A673 (cell line): ENCODE data around the gene CCDC83. TPM values are rescaled to one million over a fixed set of nuclear protein-coding genes. Genes with fewer than 3 reads are reported as not detected.
"Not testable (repeated sequence)": the region's sequence is repeated elsewhere in the genome, so short reads cannot be mapped to it uniquely, and the experiment has no call there.

Experiments
- BruUV-seq: library from RNA; stranded (reverse); fragments of 400-500 nt; replicated peaks from 2 replicates; lab custom pipeline; 2021; lab: Mats Ljungman, UMichigan
- CTCF ChIA-PET: fragments of 300-600 bp; sonication (Branson Sonifier 250); formaldehyde crosslinking; loops from one replicate; lab custom pipeline; 2022; ENCODE audit warnings: antibody characterized with exemption; lab: Charles Lee
- POLR2A ChIA-PET: fragments of 300-600 bp; sonication (Branson Sonifier 250); formaldehyde crosslinking; loops from one replicate; lab custom pipeline; 2022; ENCODE audit warnings: antibody characterized with exemption; ENCODE audit not compliant: low non-redundant PET; lab: Charles Lee
- DNase-seq: peaks from one replicate; pipeline ENCODE4 v3.0.0-alpha.2; 2015; ENCODE audit warnings: low spot score
- H3K27ac ChIP-seq: fragments of 200-600 bp; sonication (generic); 2 replicates; pipeline ENCODE4 v1.5.1; 2016; ENCODE audit warnings: mixed run types, low read depth, mild to moderate bottlenecking, mixed read lengths, antibody characterized with exemption, low read length; ENCODE audit not compliant: poor library complexity, severe bottlenecking
- H3K27me3 ChIP-seq: fragments of 200-600 bp; sonication (generic); replicated peaks from 2 replicates; pipeline ENCODE4 v1.6.1; 2017; ENCODE audit warnings: mixed run types, low read depth, mild to moderate bottlenecking, mixed read lengths, antibody characterized with exemption, low read length; ENCODE audit not compliant: insufficient read depth, poor library complexity
- H3K36me3 ChIP-seq: fragments of 200-600 bp; sonication (generic); 2 replicates; pipeline ENCODE4 v1.6.1; 2016; ENCODE audit warnings: mixed run types, mild to moderate bottlenecking, mixed read lengths, antibody characterized with exemption, low read length; ENCODE audit not compliant: insufficient read depth, poor library complexity, severe bottlenecking
- H3K4me1 ChIP-seq: fragments of 200-600 bp; sonication (generic); 2 replicates; pipeline ENCODE4 v1.6.1; 2017; ENCODE audit warnings: mixed run types, mild to moderate bottlenecking, mixed read lengths, antibody characterized with exemption, low read length; ENCODE audit not compliant: insufficient read depth, poor library complexity, severe bottlenecking
- H3K4me3 ChIP-seq: fragments of 200-600 bp; sonication (generic); 2 replicates; pipeline ENCODE4 v1.5.1; 2016; ENCODE audit warnings: low read depth, mixed run types, mild to moderate bottlenecking, mixed read lengths, low read length; ENCODE audit not compliant: poor library complexity, severe bottlenecking
- H3K9me3 ChIP-seq: fragments of 200-600 bp; sonication (generic); 2 replicates; pipeline ENCODE4 v1.6.1; 2016; ENCODE audit warnings: mixed run types, low read depth, mild to moderate bottlenecking, mixed read lengths, antibody characterized with exemption, low read length; ENCODE audit not compliant: poor library complexity, severe bottlenecking
- EZH2 ChIP-seq: fragments of 200-600 bp; sonication (generic); IDR thresholded peaks from 2 replicates; pipeline ENCODE4 v1.6.1; 2017; ENCODE audit warnings: borderline replicate concordance, low read depth, mild to moderate bottlenecking, mixed read lengths, antibody characterized with exemption, low read length; ENCODE audit not compliant: poor library complexity, severe bottlenecking
- intact Hi-C: fragments of 100-400 bp; cut with micrococcal nuclease; formaldehyde crosslinking; loops from one replicate; pipeline ENCODE4 v1.10.0; 2022; ENCODE audit not compliant: unreplicated experiment
- total RNA-seq: library from RNA; stranded (reverse); gene quantifications from 2 replicates; pipeline ENCODE4 v1.2.3, GENCODE V29; 2021
- TF ChIP-seq, protein P1 (sequence below): fragments of 300-800, 200-600 bp; sonication (generic); conservative IDR thresholded peaks from 2 replicates; pipeline ENCODE4 v1.5.1; 2017; ENCODE audit warnings: low read depth, mild to moderate bottlenecking, antibody characterized with exemption, low read length, moderate library complexity, mixed read lengths

CCDC83 gene
- total RNA-seq, 1 experiment from 2014 or later: not detected

DNA sequence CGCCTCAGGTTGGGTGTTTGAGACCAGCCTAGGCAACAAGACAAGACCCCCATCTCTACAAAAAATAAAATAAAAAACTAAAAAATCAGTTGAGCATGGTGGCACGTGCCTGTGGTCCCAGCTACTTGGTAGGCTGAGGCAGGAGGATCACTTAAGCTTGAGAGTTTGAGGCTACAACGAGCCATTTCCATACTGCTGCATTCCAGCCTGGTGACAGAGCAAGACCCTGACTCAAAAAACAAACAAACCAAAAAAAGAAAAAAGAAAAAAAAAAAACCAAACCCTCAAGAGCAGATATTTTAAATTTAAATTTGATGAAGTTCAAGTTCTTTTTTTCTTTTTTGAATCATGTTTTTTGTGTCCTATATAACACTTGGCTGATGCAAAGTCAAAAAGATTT, 7.2 kb upstream of the CCDC83 start:
- no TSS peak for BruUV-seq
- POLR2A ChIA-PET: no interaction called here
- no peaks in the 10 kb centered on the region for H3K4me1 ChIP-seq
- peaks cover 4% of the 10 kb centered on the region for H3K9me3 ChIP-seq
- CTCF ChIA-PET: no interaction called here
- H3K4me3 ChIP-seq: no peak overlapping the region
- intact Hi-C loops: no loop called here
- no peak overlapping the region for H3K27ac ChIP-seq
- no peak for DNase-seq
- no peak for TF ChIP-seq EZH2
- TF ChIP-seq, protein P1, sequence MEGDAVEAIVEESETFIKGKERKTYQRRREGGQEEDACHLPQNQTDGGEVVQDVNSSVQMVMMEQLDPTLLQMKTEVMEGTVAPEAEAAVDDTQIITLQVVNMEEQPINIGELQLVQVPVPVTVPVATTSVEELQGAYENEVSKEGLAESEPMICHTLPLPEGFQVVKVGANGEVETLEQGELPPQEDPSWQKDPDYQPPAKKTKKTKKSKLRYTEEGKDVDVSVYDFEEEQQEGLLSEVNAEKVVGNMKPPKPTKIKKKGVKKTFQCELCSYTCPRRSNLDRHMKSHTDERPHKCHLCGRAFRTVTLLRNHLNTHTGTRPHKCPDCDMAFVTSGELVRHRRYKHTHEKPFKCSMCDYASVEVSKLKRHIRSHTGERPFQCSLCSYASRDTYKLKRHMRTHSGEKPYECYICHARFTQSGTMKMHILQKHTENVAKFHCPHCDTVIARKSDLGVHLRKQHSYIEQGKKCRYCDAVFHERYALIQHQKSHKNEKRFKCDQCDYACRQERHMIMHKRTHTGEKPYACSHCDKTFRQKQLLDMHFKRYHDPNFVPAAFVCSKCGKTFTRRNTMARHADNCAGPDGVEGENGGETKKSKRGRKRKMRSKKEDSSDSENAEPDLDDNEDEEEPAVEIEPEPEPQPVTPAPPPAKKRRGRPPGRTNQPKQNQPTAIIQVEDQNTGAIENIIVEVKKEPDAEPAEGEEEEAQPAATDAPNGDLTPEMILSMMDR: no peak
- no peaks in the 10 kb centered on the region for H3K36me3 ChIP-seq
- H3K27me3 ChIP-seq: no peaks in the 10 kb centered on the region

DNA sequence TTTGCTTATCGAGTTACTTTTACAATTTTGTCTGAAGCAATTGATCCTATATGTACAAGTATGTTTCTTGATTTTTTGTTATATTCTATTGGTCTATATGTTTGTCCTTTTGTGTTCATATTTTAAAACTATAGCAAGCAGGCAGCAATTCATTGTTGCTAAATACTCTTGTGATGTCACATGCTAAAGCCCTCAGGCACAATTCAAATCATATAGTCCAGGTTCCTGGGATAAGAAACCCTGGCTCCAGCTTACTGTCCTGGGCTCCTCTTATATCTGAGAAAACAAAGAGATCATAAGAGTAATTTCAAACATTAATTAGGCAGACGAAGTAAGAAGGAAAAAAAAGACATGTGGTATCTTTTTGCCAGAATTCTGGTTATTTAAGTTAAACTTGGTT, 6.6 kb upstream of the CCDC83 start:
- DNase-seq: no peak
- no peak for TF ChIP-seq EZH2
- TF ChIP-seq, protein P1: no peak
- Histone ChIP-seq H3K4me1 (no peaks in the 10 kb centered on the region), H3K36me3 (no peaks in the 10 kb centered on the region), H3K27me3 (no peaks in the 10 kb centered on the region), H3K27ac (no peak overlapping the region), H3K4me3 (no peak overlapping the region), H3K9me3 (peaks cover 4% of the 10 kb centered on the region)
- no TSS peak for BruUV-seq
- ChIA-PET CTCF (no interaction called here), POLR2A (no interaction called here)
- intact Hi-C loops: no loop called here

DNA sequence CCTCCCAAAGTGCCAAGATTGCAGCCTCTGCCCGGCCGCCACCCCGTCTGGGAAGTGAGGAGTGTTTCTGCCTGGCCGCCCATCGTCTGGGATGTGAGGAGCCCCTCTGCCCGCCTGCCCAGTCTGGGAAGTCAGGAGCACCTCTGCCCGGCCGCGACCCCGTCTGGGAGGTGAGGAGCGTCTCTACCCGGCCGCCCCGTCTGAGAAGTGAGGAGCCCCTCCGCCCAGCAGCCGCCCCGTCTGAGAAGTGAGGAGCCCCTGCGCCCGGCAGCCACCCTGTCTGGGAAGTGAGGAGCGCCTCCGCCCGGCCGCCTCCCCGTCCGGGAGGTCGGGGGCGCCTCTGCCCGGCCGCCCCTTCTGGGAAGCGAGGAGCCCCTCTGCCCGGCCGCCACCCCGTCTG, 2.4 kb upstream of the CCDC83 start:
- DNase-seq, BruUV-seq, H3K27me3 ChIP-seq, H3K9me3 ChIP-seq, H3K27ac ChIP-seq, CTCF ChIA-PET, H3K36me3 ChIP-seq, H3K4me3 ChIP-seq, POLR2A ChIA-PET: not testable (repeated sequence)
- peaks cover 13% of the 10 kb centered on the region for H3K4me1 ChIP-seq
- intact Hi-C loops: loop anchor here (10.0 kb wide), 1 partner anchor 752 kb away; no protein-coding TSS in a partner anchor

DNA sequence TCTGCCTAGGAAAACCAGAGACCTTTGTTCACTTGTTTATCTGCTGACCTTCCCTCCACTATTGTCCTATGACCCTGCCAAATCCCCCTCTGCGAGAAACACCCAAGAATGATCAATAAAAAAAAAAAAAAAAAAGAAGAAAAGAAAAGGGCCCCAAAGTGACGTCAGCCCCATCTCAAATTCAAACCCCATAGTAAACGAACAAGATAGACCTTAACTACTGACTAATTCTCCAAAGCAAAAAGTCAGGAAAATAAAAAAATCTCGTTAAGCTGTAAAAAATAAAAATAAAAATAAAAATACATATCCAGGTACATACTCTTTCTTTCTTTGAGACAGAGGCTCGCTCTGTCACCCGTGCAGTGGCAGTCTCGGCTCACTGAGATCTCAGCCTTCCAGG, 1.6 kb upstream of the CCDC83 start:
- H3K9me3 ChIP-seq, H3K36me3 ChIP-seq, H3K27me3 ChIP-seq, H3K27ac ChIP-seq, H3K4me3 ChIP-seq, POLR2A ChIA-PET, DNase-seq, BruUV-seq, CTCF ChIA-PET: not testable (repeated sequence)
- peaks cover 13% of the 10 kb centered on the region for H3K4me1 ChIP-seq
- intact Hi-C loops: loop anchor here (10.0 kb wide), 1 partner anchor 751 kb away; no protein-coding TSS in a partner anchor
